ENCODE data around the gene OR10A5. TPM values are rescaled to one million over a fixed set of nuclear protein-coding genes. Genes with fewer than 3 reads are reported as not detected.
"Not testable (repeated sequence)": the region's sequence is repeated elsewhere in the genome, so short reads cannot be mapped to it uniquely, and the experiment has no call there.

OR10A5 gene
- total RNA-seq: not detected in 2 replicates

GRCh38 chr11:6845383-6845782, at the start of gene OR10A5:
OR10A5 (plus strand) TSS chr11:6845683; CDS start chr11:6845683, 0 bp downstream.
- intact Hi-C loops (cut with micrococcal nuclease): no loop called here

GRCh38 chr11:6799402-6799801, 46.1 kb upstream of the OR10A5 start, which contains the start of gene OR6A2:
OR6A2 (minus strand) TSS chr11:6799689; CDS start chr11:6795708, 3,981 bp downstream.
- intact Hi-C loops (cut with micrococcal nuclease): no loop called here

- intact Hi-C loops (cut with micrococcal nuclease): not testable (repeated sequence)
Measured at GRCh38 chr11:6801075-6801474, 44.4 kb upstream of the OR10A5 start.

GRCh38 chr11:6812390-6813005, 33.0 kb upstream of the OR10A5 start:
- intact Hi-C loops (cut with micrococcal nuclease): loop anchor here (1.0 to 10.0 kb wide), 3 partner anchors 462 to 882 kb away; no protein-coding TSS in a partner anchor

- intact Hi-C loops (cut with micrococcal nuclease): loop anchor here (10.0 kb wide), 1 partner anchor 461 kb away; no protein-coding TSS in a partner anchor
Measured at GRCh38 chr11:6813656-6814055, 31.8 kb upstream of the OR10A5 start.

GRCh38 chr11:6817694-6818093, 27.8 kb upstream of the OR10A5 start:
- intact Hi-C loops (cut with micrococcal nuclease): loop anchor here (10.0 kb wide), 1 partner anchor 457 kb away; no protein-coding TSS in a partner anchor

GRCh38 chr11:6818967-6819366, 26.5 kb upstream of the OR10A5 start:
- intact Hi-C loops (cut with micrococcal nuclease): loop anchor here (10.0 kb wide), 1 partner anchor 456 kb away; no protein-coding TSS in a partner anchor

- intact Hi-C loops (cut with micrococcal nuclease): no loop called here
Measured at GRCh38 chr11:6824136-6824823, 21.2 kb upstream of the OR10A5 start.

GRCh38 chr11:6825231-6825744, 20.2 kb upstream of the OR10A5 start:
- intact Hi-C loops (cut with micrococcal nuclease): no loop called here

GRCh38 chr11:6828103-6828502, 17.4 kb upstream of the OR10A5 start:
- intact Hi-C loops (cut with micrococcal nuclease): no loop called here

GRCh38 chr11:6833356-6833755, 12.1 kb upstream of the OR10A5 start:
- intact Hi-C loops (cut with micrococcal nuclease): no loop called here

- intact Hi-C loops (cut with micrococcal nuclease): no loop called here
Measured at GRCh38 chr11:6834021-6834420, 11.5 kb upstream of the OR10A5 start.

GRCh38 chr11:6841694-6842093, 3.8 kb upstream of the OR10A5 start:
- intact Hi-C loops (cut with micrococcal nuclease): no loop called here

- intact Hi-C loops (cut with micrococcal nuclease): no loop called here
Measured at GRCh38 chr11:6843670-6844069, 1.8 kb upstream of the OR10A5 start.

- intact Hi-C loops (cut with micrococcal nuclease): no loop called here
Measured at GRCh38 chr11:6844356-6844755, 1.1 kb upstream of the OR10A5 start.

- intact Hi-C loops (cut with micrococcal nuclease): no loop called here
Measured at GRCh38 chr11:6850526-6850925, 5.0 kb downstream of the OR10A5 start.

- intact Hi-C loops (cut with micrococcal nuclease): not testable (repeated sequence)
Measured at GRCh38 chr11:6854801-6855200, 9.3 kb downstream of the OR10A5 start.

- intact Hi-C loops (cut with micrococcal nuclease): no loop called here
Measured at GRCh38 chr11:6855971-6856541, 10.6 kb downstream of the OR10A5 start.

- intact Hi-C loops (cut with micrococcal nuclease): no loop called here
Measured at GRCh38 chr11:6856871-6857270, 11.4 kb downstream of the OR10A5 start.

- intact Hi-C loops (cut with micrococcal nuclease): no loop called here
Measured at GRCh38 chr11:6862961-6863360, 17.5 kb downstream of the OR10A5 start, which contains the start of gene OR10A2. OR10A2 (plus strand) TSS chr11:6863057; CDS start chr11:6869755, 6,698 bp downstream.

GRCh38 chr11:6864438-6864837, 19.0 kb downstream of the OR10A5 start:
- intact Hi-C loops (cut with micrococcal nuclease): no loop called here

GRCh38 chr11:6871278-6871677, 25.8 kb downstream of the OR10A5 start:
- intact Hi-C loops (cut with micrococcal nuclease): no loop called here
